Skeletal muscle satellite cell (primary cell): Measurements from ENCODE around the gene CD9.

Experiments used
- H3K27me3 ChIP-seq: 2 replicates; pipeline ENCODE4 v1.7.0; 2013; ENCODE audit warnings: low read length; ENCODE audit not compliant: control insufficient read depth, insufficient read depth
- H3K36me3 ChIP-seq: 2 replicates; pipeline ENCODE4 v1.7.0; 2013; ENCODE audit warnings: mild to moderate bottlenecking, control low read depth, low read length; ENCODE audit not compliant: insufficient read depth
- H3K4me1 ChIP-seq: 2 replicates; pipeline ENCODE4 v1.7.0; 2013; ENCODE audit warnings: low read length; ENCODE audit not compliant: control insufficient read depth, insufficient read depth
- H3K4me2 ChIP-seq: 2 replicates; pipeline ENCODE4 v1.7.0; 2013; ENCODE audit warnings: mild to moderate bottlenecking, low read length
- H3K4me3 ChIP-seq: 2 replicates; pipeline ENCODE4 v1.7.0; 2013; ENCODE audit warnings: low read length
- H3K9ac ChIP-seq: 2 replicates; pipeline ENCODE4 v1.7.0; 2013; ENCODE audit warnings: mild to moderate bottlenecking, low read depth, low read length, moderate library complexity
- H3K9me3 ChIP-seq: replicated peaks from 2 replicates; pipeline ENCODE4 v1.7.0; 2013; ENCODE audit warnings: mild to moderate bottlenecking, control low read depth, low read length

Gene CD9

DNA sequence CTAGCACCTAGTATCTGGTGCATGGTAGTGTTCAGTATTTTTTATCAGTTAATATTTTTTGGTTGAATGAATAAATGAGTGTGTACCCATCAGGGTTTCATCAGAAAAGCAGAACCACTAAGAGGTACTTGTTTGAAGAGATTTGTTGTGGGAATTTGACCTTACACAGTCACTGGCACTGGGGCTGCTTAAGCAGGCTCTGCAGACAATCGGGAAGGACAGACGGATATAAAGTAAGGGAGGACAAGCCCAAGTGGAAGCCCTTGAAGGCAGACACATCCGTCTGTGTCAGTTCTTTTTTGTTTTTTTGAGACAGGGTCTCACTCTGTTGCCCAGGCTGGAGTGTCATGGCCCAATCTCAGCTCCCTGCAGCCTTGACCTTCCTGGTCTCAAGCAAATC is 38.7 kb downstream of the CD9 start:
- Histone ChIP-seq H3K4me3 (no peak overlapping the region), H3K36me3 (peaks cover 31% of the 10 kb centered on the region), H3K9ac (no peak overlapping the region), H3K9me3 (no peaks in the 10 kb centered on the region), H3K4me2 (no peak overlapping the region), H3K4me1 (peaks cover 7% of the 10 kb centered on the region), H3K27me3 (no peaks in the 10 kb centered on the region)

DNA sequence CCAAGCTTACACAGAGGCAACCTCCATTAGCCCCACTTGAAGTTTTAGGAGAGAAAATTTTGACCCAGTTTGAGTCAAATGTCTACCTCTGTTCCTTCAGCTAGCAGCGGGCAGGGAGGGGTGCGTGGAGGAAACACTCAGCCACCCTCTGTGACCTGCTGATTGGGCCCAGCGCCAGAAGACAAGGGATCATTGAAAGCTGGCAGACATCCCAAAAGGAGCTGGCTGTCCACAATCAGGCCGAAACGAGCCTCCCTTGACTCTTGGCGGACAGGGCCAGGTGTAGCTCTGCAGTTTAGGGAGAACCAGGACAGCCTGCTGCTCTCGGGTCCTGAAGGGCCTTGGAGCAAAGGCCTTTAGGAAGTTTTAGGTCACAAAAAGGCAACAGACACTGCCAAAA is 41.3 kb downstream of the CD9 start:
- Histone ChIP-seq H3K4me3 (no peak overlapping the region), H3K36me3 (peaks cover 15% of the 10 kb centered on the region), H3K27me3 (peaks cover 2% of the 10 kb centered on the region), H3K4me2 (no peak overlapping the region), H3K4me1 (no peaks in the 10 kb centered on the region), H3K9me3 (no peaks in the 10 kb centered on the region), H3K9ac (no peak overlapping the region)

DNA sequence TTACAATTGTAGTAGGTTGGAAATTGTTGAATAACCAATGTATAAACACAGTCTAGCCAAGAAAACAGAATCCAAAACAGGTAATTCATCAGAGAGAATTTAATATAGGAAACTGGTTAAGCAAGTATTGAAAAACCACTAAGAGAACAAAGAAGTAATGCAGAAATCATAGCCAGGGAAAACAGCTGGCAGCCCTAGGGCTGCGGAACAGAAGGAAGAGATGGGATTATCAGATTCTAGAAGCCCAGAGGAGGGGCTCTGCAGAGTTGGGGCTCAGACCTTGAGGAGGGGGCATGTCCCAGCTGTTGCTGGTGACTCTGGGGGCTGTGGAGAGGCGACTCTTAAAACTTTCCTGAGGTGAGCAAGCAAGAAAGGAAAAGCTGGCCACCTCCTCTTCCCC is 49.4 kb downstream of the CD9 start:
- no peak overlapping the region for H3K4me2 ChIP-seq
- H3K27me3 ChIP-seq, result peaks cover 24% of the 10 kb centered on the region
- H3K9ac ChIP-seq, result no peak overlapping the region
- no peaks in the 10 kb centered on the region for H3K9me3 ChIP-seq
- no peak overlapping the region for H3K4me3 ChIP-seq
- peaks cover 9% of the 10 kb centered on the region for H3K4me1 ChIP-seq
- no peaks in the 10 kb centered on the region for H3K36me3 ChIP-seq

DNA sequence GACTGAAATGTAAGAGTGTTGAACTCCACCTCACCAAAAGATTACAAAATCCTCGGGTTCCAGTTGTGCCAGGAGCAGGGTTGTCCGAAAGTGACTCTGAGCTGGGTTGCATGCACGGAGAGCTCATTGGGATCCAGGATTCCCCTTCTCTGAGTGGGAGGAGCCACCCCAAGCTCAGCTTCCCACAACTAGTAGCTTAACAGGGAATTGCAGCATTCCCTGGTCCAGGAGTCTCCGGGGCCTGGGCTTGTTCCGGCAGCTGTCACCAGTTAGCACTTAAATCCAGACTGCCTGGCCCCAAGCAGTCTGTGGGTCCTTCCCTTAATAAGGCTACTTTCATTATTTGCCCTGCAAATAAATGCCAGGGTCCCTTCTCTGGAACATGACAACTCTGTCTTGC is 50.1 kb downstream of the CD9 start:
- Histone ChIP-seq H3K9ac (no peak overlapping the region), H3K4me3 (no peak overlapping the region), H3K4me1 (peaks cover 9% of the 10 kb centered on the region)

DNA sequence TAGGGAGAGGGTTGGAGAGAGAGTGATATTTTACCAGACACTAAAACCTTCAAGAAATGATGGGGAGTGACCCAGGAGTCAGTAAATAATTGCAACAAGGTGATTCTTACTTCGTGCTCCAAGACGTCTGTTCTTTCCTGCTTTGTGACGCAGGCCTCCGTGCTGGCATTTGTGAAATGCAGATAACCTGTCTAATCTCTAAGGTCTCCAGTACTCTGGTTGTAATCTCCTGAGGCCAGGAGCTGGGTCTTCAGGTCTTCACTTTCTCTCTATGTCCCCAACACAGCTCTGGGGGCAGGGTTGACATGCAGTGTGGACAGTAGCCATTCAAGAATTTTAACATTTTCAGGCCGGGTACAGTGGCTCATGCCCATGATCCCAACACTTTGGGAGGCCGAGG is 53.1 kb downstream of the CD9 start:
- Histone ChIP-seq H3K4me3 (no peak overlapping the region), H3K4me2 (no peak overlapping the region), H3K9me3 (peaks cover 1% of the 10 kb centered on the region), H3K27me3 (peaks cover 23% of the 10 kb centered on the region), H3K9ac (no peak overlapping the region), H3K36me3 (no peaks in the 10 kb centered on the region), H3K4me1 (peaks cover 9% of the 10 kb centered on the region)

More for the DNA sequence above, 50.1 kb downstream of the CD9 start:
- Histone ChIP-seq H3K27me3 (peaks cover 23% of the 10 kb centered on the region), H3K36me3 (no peaks in the 10 kb centered on the region), H3K4me2 (no peak overlapping the region), H3K9me3 (no peaks in the 10 kb centered on the region)

DNA sequence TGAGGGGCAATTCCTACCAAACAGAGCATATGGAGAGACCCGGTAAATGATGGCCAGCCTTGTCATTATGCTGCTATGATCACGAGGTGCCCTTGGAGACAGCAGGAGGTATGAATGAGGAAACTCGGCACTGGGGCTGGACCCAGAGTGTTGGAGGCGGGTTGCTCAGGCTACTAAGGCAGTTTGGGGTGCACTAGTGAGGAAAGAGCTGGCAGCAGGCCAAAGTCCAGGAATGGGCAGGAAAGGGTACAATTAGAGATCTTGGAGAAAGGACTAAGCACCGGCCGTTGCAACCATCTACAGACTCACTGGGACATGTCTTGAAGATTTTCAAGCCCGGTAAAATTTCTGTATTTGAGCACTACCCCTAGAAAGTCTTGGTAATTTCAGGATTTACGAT is 54.3 kb downstream of the CD9 start:
- Histone ChIP-seq H3K27me3 (peaks cover 16% of the 10 kb centered on the region), H3K4me1 (peaks cover 9% of the 10 kb centered on the region), H3K4me3 (no peak overlapping the region), H3K36me3 (no peaks in the 10 kb centered on the region), H3K4me2 (no peak overlapping the region), H3K9me3 (peaks cover 4% of the 10 kb centered on the region), H3K9ac (no peak overlapping the region)

DNA sequence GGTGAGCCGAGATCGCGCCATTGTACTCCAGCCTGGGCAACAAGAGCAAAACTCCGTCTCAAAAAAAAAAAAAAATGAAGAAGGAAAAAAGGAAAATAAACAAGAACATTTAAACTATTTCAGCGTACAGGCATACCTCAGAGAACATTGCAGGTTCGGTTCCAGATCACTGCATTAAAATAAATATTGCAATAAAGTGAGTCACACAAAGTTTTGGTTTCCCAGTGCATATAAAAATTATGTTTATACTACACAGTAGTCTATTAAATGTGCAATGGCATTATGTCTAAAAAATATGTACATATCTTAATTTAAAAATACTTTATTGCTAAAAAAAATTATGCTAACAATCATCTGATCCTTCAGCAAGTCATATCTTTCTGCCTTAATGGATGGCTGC is 56.8 kb downstream of the CD9 start:
- Histone ChIP-seq H3K4me1 (no peaks in the 10 kb centered on the region), H3K27me3 (peaks cover 6% of the 10 kb centered on the region)

DNA sequence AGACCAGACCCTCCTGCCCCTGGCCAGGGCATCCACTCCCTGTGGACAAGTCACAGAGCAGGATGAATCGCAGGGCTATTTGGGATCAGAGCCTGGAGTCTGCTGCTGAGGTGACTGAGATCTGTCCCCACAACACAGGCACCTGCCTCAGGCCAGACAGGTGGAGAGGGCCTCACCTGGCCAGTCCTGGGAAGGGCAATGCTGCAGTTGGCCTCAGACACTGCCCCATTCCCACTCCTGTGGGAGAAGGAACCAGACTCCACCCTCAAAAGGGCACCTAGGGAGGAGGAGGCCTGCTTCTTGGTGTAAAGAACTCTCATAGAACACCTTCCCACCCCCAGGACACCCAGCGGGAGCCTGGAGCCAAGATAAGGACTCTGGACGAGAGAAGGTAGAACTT is 62.0 kb downstream of the CD9 start:
- Histone ChIP-seq H3K9me3 (peaks cover 4% of the 10 kb centered on the region), H3K4me2 (no peak overlapping the region), H3K27me3 (peaks cover 10% of the 10 kb centered on the region), H3K4me1 (no peaks in the 10 kb centered on the region), H3K4me3 (no peak overlapping the region), H3K9ac (no peak overlapping the region), H3K36me3 (no peaks in the 10 kb centered on the region)

More for the DNA sequence above, 56.8 kb downstream of the CD9 start:
- H3K9ac ChIP-seq, result no peak overlapping the region
- H3K9me3 ChIP-seq, result peaks cover 4% of the 10 kb centered on the region
- H3K36me3 ChIP-seq, result no peaks in the 10 kb centered on the region
- no peak overlapping the region for H3K4me2 ChIP-seq
- H3K4me3 ChIP-seq, result no peak overlapping the region

DNA sequence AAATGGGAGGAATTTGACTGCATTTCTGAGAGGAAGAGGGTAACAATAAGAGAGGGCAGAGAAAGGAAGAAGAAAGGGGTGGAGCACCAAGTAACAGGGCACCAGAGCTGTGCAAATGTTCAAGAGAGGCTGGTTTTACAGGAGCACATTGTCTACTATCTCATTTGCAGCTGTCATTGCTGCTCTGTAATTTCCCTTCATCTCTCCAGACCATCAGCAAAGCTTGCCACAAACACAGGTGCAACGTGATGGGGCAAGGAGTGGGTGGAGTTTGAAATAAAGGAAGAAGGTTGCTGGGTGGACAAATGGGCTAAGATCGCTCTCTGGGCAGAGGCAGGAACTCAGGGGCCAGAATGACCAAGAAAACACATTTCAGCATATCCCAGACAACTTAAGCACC is 62.4 kb downstream of the CD9 start:
- Histone ChIP-seq H3K27me3 (peaks cover 10% of the 10 kb centered on the region), H3K4me1 (no peaks in the 10 kb centered on the region), H3K4me2 (no peak overlapping the region), H3K4me3 (no peak overlapping the region), H3K9ac (no peak overlapping the region), H3K36me3 (no peaks in the 10 kb centered on the region), H3K9me3 (peaks cover 4% of the 10 kb centered on the region)

DNA sequence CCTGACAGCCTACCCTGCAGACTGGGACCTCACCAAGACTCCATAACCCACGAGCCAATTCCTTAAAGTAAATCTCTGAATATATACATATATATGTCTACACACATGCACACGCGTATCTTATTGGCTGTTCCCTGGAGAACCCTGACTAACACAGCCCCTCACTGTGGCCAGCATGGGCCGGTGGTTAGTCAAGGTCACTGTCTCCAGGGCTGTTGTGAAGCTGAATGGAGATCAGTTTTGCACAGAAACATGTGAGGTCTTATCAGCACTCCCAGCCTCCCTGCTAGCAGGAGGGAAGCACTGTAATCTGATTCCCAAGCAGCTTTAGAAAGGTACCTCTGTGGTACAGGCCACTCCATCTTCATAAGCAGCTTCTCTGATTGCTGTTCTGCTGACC is 63.7 kb downstream of the CD9 start:
- H3K27me3 ChIP-seq, result peaks cover 10% of the 10 kb centered on the region
- H3K9ac ChIP-seq, result no peak overlapping the region
- no peak overlapping the region for H3K4me3 ChIP-seq
- no peak overlapping the region for H3K4me2 ChIP-seq
- H3K9me3 ChIP-seq, result no peaks in the 10 kb centered on the region
- no peaks in the 10 kb centered on the region for H3K4me1 ChIP-seq
- H3K36me3 ChIP-seq, result no peaks in the 10 kb centered on the region

DNA sequence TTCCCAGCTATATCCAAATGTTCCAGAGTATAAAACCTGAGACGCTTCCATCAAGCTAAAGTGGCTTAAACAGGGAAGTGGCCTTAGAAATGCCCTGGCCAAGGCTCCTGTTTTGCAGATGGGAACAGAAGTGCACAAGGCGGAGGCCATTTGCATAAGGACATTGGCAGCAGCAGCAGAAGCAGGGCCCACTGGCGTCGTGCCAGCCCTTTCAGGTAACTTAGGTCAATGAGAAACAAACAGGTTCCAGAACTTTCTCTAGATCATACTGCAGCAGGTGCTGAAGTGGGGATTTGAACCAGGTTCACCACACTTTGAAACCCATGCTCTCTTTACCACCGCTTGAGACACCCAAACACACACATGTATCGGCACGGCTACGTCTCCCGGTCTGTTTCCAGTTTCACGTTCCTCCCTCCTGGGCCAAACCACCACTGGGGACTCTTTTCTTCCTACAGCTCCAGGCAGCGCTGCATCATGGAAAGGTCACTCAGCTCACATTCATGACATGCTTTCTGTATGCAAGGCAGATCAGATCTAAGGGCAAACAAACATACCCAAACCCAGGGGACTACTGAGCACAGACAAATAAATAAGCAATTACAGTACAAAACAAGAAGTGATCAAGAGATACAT is 64.3 kb downstream of the CD9 start:
- Histone ChIP-seq H3K36me3 (no peaks in the 10 kb centered on the region), H3K27me3 (peaks cover 7% of the 10 kb centered on the region), H3K9me3 (no peaks in the 10 kb centered on the region), H3K4me2 (no peak overlapping the region), H3K4me3 (no peak overlapping the region), H3K4me1 (no peaks in the 10 kb centered on the region), H3K9ac (no peak overlapping the region)

DNA sequence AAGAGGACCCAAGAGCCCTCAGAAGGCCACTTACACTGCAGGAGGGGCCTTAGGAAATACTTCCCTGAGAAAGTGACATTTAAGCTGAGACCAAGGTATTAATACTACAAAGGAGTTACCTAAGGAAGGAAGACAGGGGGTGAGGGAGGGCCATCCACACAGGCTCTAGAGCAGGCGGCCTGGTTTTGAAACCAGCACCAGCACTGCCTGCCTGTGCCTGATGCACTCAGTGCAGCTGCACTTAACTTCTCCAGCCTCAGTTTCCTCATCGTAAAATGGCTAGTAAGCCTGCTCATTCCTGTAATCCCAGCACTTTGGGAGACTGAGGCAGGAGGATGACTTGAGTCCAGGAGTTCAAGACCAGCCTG is 64.8 kb downstream of the CD9 start:
- Histone ChIP-seq H3K9me3 (no peaks in the 10 kb centered on the region), H3K36me3 (no peaks in the 10 kb centered on the region), H3K9ac (no peak overlapping the region), H3K4me1 (no peaks in the 10 kb centered on the region), H3K27me3 (peaks cover 7% of the 10 kb centered on the region), H3K4me3 (no peak overlapping the region), H3K4me2 (no peak overlapping the region)
